ENCODE results near the gene QKI.

DNA sequence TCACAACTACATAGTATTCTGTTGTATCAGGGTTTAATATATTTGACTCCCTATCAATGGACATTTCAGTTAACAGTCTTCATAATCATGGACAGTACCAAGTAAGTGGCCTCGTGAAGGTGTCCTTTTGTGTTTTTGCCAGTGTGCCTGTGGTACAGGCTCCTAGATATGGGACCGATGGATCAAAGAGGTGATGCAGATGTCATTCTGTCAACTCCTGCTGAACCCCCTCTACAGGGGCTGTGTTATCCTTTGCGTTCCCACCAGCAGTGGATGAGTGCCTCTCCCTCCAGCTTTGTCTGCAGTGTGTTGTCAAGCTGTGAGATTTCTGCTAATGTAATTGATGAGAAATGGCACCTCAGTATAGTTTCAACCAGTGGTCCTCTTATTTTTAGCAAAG lies 210.7 kb downstream of the QKI start:
- TF ChIP-seq ATF3 (IDR thresholded peaks at IDR 0.05; ENCODE audit: insufficient read depth, low read depth, low read length): no peak
- TF ChIP-seq CTCF (IDR thresholded peaks at IDR 0.05; ENCODE audit: control extremely low read depth in 1 of 3, insufficient read depth in 1 of 3, low read depth in 1 of 3, low read length in 3 of 3): no peak
- TF ChIP-seq EP300 (IDR thresholded peaks at IDR 0.05; ENCODE audit: borderline replicate concordance in 1 of 2, low read depth in 2 of 2, low read length in 2 of 2): no peak
- no peak for TF ChIP-seq POLR2AphosphoS5 (IDR thresholded peaks at IDR 0.05; ENCODE audit: low read depth, low read length)
- no peak for TF ChIP-seq JUN (IDR thresholded peaks at IDR 0.05; ENCODE audit: low read depth, low read length)
- no peak for TF ChIP-seq EZH2 (IDR thresholded peaks at IDR 0.05; ENCODE audit: low read depth, low read length, severe bottlenecking)
- TF ChIP-seq, protein P1, sequence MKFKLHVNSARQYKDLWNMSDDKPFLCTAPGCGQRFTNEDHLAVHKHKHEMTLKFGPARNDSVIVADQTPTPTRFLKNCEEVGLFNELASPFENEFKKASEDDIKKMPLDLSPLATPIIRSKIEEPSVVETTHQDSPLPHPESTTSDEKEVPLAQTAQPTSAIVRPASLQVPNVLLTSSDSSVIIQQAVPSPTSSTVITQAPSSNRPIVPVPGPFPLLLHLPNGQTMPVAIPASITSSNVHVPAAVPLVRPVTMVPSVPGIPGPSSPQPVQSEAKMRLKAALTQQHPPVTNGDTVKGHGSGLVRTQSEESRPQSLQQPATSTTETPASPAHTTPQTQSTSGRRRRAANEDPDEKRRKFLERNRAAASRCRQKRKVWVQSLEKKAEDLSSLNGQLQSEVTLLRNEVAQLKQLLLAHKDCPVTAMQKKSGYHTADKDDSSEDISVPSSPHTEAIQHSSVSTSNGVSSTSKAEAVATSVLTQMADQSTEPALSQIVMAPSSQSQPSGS (IDR thresholded peaks at IDR 0.05; ENCODE audit: low read length): no peak
- TF ChIP-seq CHD2 (IDR thresholded peaks at IDR 0.05; ENCODE audit: low read length): no peak
- TF ChIP-seq RFX5 (IDR thresholded peaks at IDR 0.05; ENCODE audit: borderline replicate concordance, low read depth, low read length): no peak
- no peak for TF ChIP-seq EGR1 (IDR thresholded peaks at IDR 0.05; ENCODE audit: borderline replicate concordance, low read depth, low read length)
- TF ChIP-seq KDM1A (IDR thresholded peaks at IDR 0.05; ENCODE audit: borderline replicate concordance, low read length): no peak
- TF ChIP-seq CBX5 (IDR thresholded peaks at IDR 0.05; ENCODE audit: low read depth, low read length): no peak
- TF ChIP-seq, protein P2, sequence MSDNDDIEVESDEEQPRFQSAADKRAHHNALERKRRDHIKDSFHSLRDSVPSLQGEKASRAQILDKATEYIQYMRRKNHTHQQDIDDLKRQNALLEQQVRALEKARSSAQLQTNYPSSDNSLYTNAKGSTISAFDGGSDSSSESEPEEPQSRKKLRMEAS (IDR thresholded peaks at IDR 0.05): no peak
- no peak for TF ChIP-seq POLR2A (IDR thresholded peaks at IDR 0.05; ENCODE audit: control extremely low read depth in 1 of 2, low read depth in 2 of 2, low read length in 2 of 2)
